OCI-LY3 (cell line): ENCODE data around the gene TPPP2.

ENCODE experiments used
- CTCF ChIP-seq: fragments of 200-600, 300-600 bp; sonication (generic); IDR thresholded peaks from 2 replicates; pipeline ENCODE4 v1.5.1; 2014; ENCODE audit warnings: antibody characterized with exemption, low read length, low read depth
- EZH2phosphoT487 ChIP-seq: fragments of 200-600 bp; shearing (Covaris generic); IDR thresholded peaks from 2 replicates; pipeline ENCODE4 v1.6.1; 2018; ENCODE audit warnings: antibody characterized with exemption, mixed run types, low read depth

- TF ChIP-seq CTCF (no peak), EZH2phosphoT487 (no peak)
Observed at GRCh38 chr14:21054768-21055145, 24.7 kb downstream of the TPPP2 start.
